Mesendoderm (in vitro differentiated cells): ENCODE results near the gene DNAJA4.
"Not testable (repeated sequence)": the region's sequence is repeated elsewhere in the genome, so short reads cannot be mapped to it uniquely, and the experiment has no call there.

Source experiments
- DNase-seq: peaks from one replicate; pipeline ENCODE4 v3.0.0; 2013
- H2AK5ac ChIP-seq: 2 replicates; pipeline ENCODE4 v1.6.1; 2013; ENCODE audit warnings: low read length, inconsistent platforms
- H2BK120ac ChIP-seq: 2 replicates; pipeline ENCODE4 v1.6.1; 2013; ENCODE audit warnings: low read depth, mild to moderate bottlenecking, low read length, moderate library complexity, mixed read lengths
- H2BK15ac ChIP-seq: replicated peaks from 2 replicates; pipeline ENCODE4 v1.6.1; 2013; ENCODE audit warnings: low read depth, mild to moderate bottlenecking, moderate library complexity
- H2BK5ac ChIP-seq: 2 replicates; pipeline ENCODE4 v1.6.1; 2013; ENCODE audit warnings: low read length, inconsistent platforms
- H3K18ac ChIP-seq: 2 replicates; pipeline ENCODE4 v1.6.1; 2013; ENCODE audit warnings: mild to moderate bottlenecking, low read length, mixed read lengths
- H3K23ac ChIP-seq: one replicate; pipeline ENCODE4 v1.6.1; 2013; ENCODE audit warnings: low read length
- H3K27ac ChIP-seq: 2 replicates; pipeline ENCODE4 v1.5.1; 2013; ENCODE audit warnings: low read depth, mild to moderate bottlenecking, inconsistent platforms, low read length, moderate library complexity
- H3K27me3 ChIP-seq: 2 replicates; pipeline ENCODE4 v1.6.1; 2013; ENCODE audit warnings: low read length, control low read depth, mild to moderate bottlenecking, inconsistent platforms; ENCODE audit not compliant: insufficient read depth, poor library complexity
- H3K36me3 ChIP-seq: 2 replicates; pipeline ENCODE4 v1.6.1; 2013; ENCODE audit warnings: low read length, inconsistent platforms; ENCODE audit not compliant: control insufficient read depth, insufficient read depth
- H3K4ac ChIP-seq: one replicate; pipeline ENCODE4 v1.6.1; 2013; ENCODE audit warnings: low read depth, mild to moderate bottlenecking, low read length, moderate library complexity
- H3K4me1 ChIP-seq: 2 replicates; pipeline ENCODE4 v1.6.1; 2013; ENCODE audit warnings: low read depth, low read length, inconsistent platforms; ENCODE audit not compliant: control insufficient read depth
- H3K4me2 ChIP-seq: 2 replicates; pipeline ENCODE4 v1.6.1; 2013; ENCODE audit warnings: low read length
- H3K4me3 ChIP-seq: 2 replicates; pipeline ENCODE4 v1.5.1; 2013; ENCODE audit warnings: mild to moderate bottlenecking, low read length
- H3K56ac ChIP-seq: one replicate; pipeline ENCODE4 v1.6.1; 2013; ENCODE audit warnings: low read length
- H3K79me1 ChIP-seq: 2 replicates; pipeline ENCODE4 v1.6.1; 2013; ENCODE audit warnings: low read length, inconsistent platforms
- H3K79me2 ChIP-seq: 2 replicates; pipeline ENCODE4 v1.6.1; 2013; ENCODE audit warnings: mild to moderate bottlenecking, low read length; ENCODE audit not compliant: control insufficient read depth, insufficient read depth
- H3K9ac ChIP-seq: 2 replicates; pipeline ENCODE4 v1.6.1; 2013; ENCODE audit warnings: low read length, inconsistent platforms
- H4K5ac ChIP-seq: one replicate; pipeline ENCODE4 v1.6.1; 2013; ENCODE audit warnings: low read length
- H4K8ac ChIP-seq: one replicate; pipeline ENCODE4 v1.6.1; 2013; ENCODE audit warnings: low read depth, mild to moderate bottlenecking, control low read depth, low read length, moderate library complexity
- WGBS: extraction: QIAGEN DNeasy Blood & Tissue Kit; methylation state at CpG from one replicate; pipeline ENCODE4 v1.1.7; 2013; ENCODE audit warnings: low lambda C conversion rate, missing lambda C conversion rate; ENCODE audit not compliant: insufficient coverage; ENCODE audit errors: extremely low coverage; 5-methylcytosine and 5-hydroxymethylcytosine counted together

DNAJA4 gene

GRCh38 chr15:78245976-78246620 is 18.3 kb upstream of the DNAJA4 start:
- not testable (repeated sequence) for H2BK120ac ChIP-seq, H3K9ac ChIP-seq, H3K36me3 ChIP-seq, DNase-seq, H2AK5ac ChIP-seq, H3K4me1 ChIP-seq, H2BK15ac ChIP-seq, H3K4ac ChIP-seq, H3K4me2 ChIP-seq, H4K5ac ChIP-seq, H4K8ac ChIP-seq, H2BK5ac ChIP-seq, H3K4me3 ChIP-seq, H3K79me1 ChIP-seq, H3K27ac ChIP-seq, H3K79me2 ChIP-seq, H3K23ac ChIP-seq, H3K18ac ChIP-seq, H3K56ac ChIP-seq, H3K27me3 ChIP-seq
- whole genome bisulfite sequencing, result no CpG with 5 or more reads among the region's 39 CpGs

DNA sequence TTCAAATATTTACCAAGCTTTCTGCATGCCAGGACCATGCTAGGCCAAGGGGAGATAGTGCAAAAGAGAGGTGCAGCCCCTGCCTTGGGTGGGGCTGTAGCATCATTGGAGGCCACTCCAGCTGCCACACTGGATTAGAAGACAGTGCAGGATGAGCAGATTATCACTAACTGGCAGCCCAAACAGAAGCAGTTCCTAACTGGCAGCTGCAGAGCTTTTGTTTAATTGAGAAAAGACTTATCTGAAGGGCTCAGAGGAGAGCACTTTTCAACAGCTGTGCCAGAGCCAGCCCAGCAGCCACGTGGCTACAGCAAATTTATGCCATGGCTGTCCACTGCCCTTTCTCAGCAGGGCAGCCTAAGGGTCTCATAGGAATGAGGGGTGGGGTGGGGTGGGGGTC is 16.5 kb upstream of the DNAJA4 start:
- Histone ChIP-seq H4K5ac (no peak overlapping the region), H3K4me2 (no peak overlapping the region), H3K4ac (no peak overlapping the region), H3K4me1 (peaks cover 7% of the 10 kb centered on the region), H2BK120ac (no peak overlapping the region), H2AK5ac (no peak overlapping the region), H3K4me3 (no peak overlapping the region), H3K79me1 (no peaks in the 10 kb centered on the region), H2BK15ac (no peak overlapping the region), H3K36me3 (no peaks in the 10 kb centered on the region), H3K79me2 (no peaks in the 10 kb centered on the region), H3K9ac (no peak overlapping the region), H3K27me3 (no peaks in the 10 kb centered on the region), H3K27ac (no peak overlapping the region), H3K18ac (no peak overlapping the region), H3K56ac (no peak overlapping the region), H4K8ac (no peak overlapping the region), H3K23ac (no peak overlapping the region), H2BK5ac (no peak overlapping the region)
- DNase-seq, result no peak
- no CpG with 5 or more reads among the region's 1 CpG for WGBS

DNA sequence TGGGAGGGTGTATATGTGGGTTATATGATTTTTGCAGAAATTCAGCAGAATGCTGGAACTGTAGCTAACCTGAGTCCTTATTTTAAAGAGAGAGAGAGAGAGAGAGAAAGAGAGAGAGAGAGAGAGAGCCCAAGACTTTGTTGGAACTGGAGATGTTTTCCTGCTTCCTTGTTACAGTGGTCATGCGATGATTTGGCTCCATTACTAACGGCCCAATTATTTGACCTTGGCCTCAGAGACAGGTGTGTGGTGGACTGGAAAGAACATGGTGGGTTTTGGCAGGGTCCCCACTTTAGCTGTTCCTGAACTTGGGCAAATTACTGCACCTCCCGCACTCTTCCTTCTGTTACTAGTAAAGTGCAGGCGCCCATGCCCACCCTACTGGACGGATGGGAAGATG is 15.2 kb upstream of the DNAJA4 start:
- Histone ChIP-seq H3K79me1 (no peaks in the 10 kb centered on the region), H4K8ac (no peak overlapping the region), H3K4ac (no peak overlapping the region), H3K9ac (no peak overlapping the region), H3K27me3 (no peaks in the 10 kb centered on the region), H3K4me2 (no peak overlapping the region), H3K18ac (no peak overlapping the region), H3K27ac (no peak overlapping the region), H3K36me3 (no peaks in the 10 kb centered on the region), H3K79me2 (no peaks in the 10 kb centered on the region), H2BK15ac (no peak overlapping the region), H3K56ac (no peak overlapping the region), H2AK5ac (no peak overlapping the region), H3K4me1 (no peaks in the 10 kb centered on the region), H2BK120ac (no peak overlapping the region), H2BK5ac (no peak overlapping the region), H3K4me3 (no peak overlapping the region), H3K23ac (no peak overlapping the region), H4K5ac (no peak overlapping the region)
- no CpG with 5 or more reads among the region's 5 CpGs for WGBS
- DNase-seq, result no peak

GRCh38 chr15:78251136-78251535 is 13.2 kb upstream of the DNAJA4 start:
- H3K4ac ChIP-seq, result no peak overlapping the region
- H4K8ac ChIP-seq, result no peak overlapping the region
- H3K79me1 ChIP-seq, result no peaks in the 10 kb centered on the region
- no peak overlapping the region for H3K27ac ChIP-seq
- H2AK5ac ChIP-seq, result no peak overlapping the region
- H2BK5ac ChIP-seq, result no peak overlapping the region
- no peak overlapping the region for H3K18ac ChIP-seq
- H3K36me3 ChIP-seq, result no peaks in the 10 kb centered on the region
- no peak overlapping the region for H3K4me3 ChIP-seq
- no peak overlapping the region for H3K23ac ChIP-seq
- no peak overlapping the region for H4K5ac ChIP-seq
- no peak overlapping the region for H3K4me2 ChIP-seq
- H3K27me3 ChIP-seq, result no peaks in the 10 kb centered on the region
- no peak overlapping the region for H3K9ac ChIP-seq
- H3K79me2 ChIP-seq, result no peaks in the 10 kb centered on the region
- WGBS, result no CpG with 5 or more reads among the region's 9 CpGs
- no peak overlapping the region for H2BK15ac ChIP-seq
- no peaks in the 10 kb centered on the region for H3K4me1 ChIP-seq
- no peak overlapping the region for H3K56ac ChIP-seq
- no peak for DNase-seq
- H2BK120ac ChIP-seq, result no peak overlapping the region

GRCh38 chr15:78255421-78256043 is 8.8 kb upstream of the DNAJA4 start:
- H4K5ac ChIP-seq, result no peak overlapping the region

GRCh38 chr15:78256044-78256437 is 8.3 kb upstream of the DNAJA4 start:
- H3K79me2 ChIP-seq, result no peaks in the 10 kb centered on the region
- WGBS, result no CpG with 5 or more reads among the region's 3 CpGs
- no peak overlapping the region for H4K5ac ChIP-seq
- H4K8ac ChIP-seq, result no peak overlapping the region
- H3K79me1 ChIP-seq, result no peaks in the 10 kb centered on the region
- H3K4ac ChIP-seq, result no peak overlapping the region
- H2BK120ac ChIP-seq, result no peak overlapping the region
- no peaks in the 10 kb centered on the region for H3K4me1 ChIP-seq
- no peak overlapping the region for H3K4me2 ChIP-seq
- DNase-seq, result no peak
- no peak overlapping the region for H3K18ac ChIP-seq
- H3K36me3 ChIP-seq, result no peaks in the 10 kb centered on the region
- H3K4me3 ChIP-seq, result no peak overlapping the region
- no peak overlapping the region for H3K56ac ChIP-seq
- no peak overlapping the region for H2BK15ac ChIP-seq
- H3K23ac ChIP-seq, result no peak overlapping the region
- H3K27ac ChIP-seq, result no peak overlapping the region
- no peaks in the 10 kb centered on the region for H3K27me3 ChIP-seq
- no peak overlapping the region for H3K9ac ChIP-seq
- H2AK5ac ChIP-seq, result no peak overlapping the region
- H2BK5ac ChIP-seq, result no peak overlapping the region

More at GRCh38 chr15:78255421-78256043, 8.8 kb upstream of the DNAJA4 start:
- Histone ChIP-seq H3K4me2 (no peak overlapping the region), H4K8ac (no peak overlapping the region), H3K56ac (no peak overlapping the region), H3K4ac (no peak overlapping the region), H3K36me3 (no peaks in the 10 kb centered on the region), H3K27ac (no peak overlapping the region), H3K27me3 (no peaks in the 10 kb centered on the region), H3K4me3 (no peak overlapping the region), H2AK5ac (no peak overlapping the region), H3K9ac (no peak overlapping the region), H2BK5ac (no peak overlapping the region), H2BK15ac (no peak overlapping the region), H3K18ac (no peak overlapping the region), H3K79me2 (no peaks in the 10 kb centered on the region), H3K23ac (no peak overlapping the region), H2BK120ac (no peak overlapping the region), H3K79me1 (no peaks in the 10 kb centered on the region), H3K4me1 (no peaks in the 10 kb centered on the region)
- DNase-seq, result no peak
- WGBS, result no CpG with 5 or more reads among the region's 1 CpG
